CD14-positive monocyte (primary cell): Measurements from ENCODE around the gene NGDN. TPM values are rescaled to one million over a fixed set of nuclear protein-coding genes. Genes with fewer than 3 reads are reported as not detected.

Experiments used
- DNase-seq, 3 donors: peaks; one replicate each; pipeline ENCODE4 v3.0.0-alpha.2; 2011 to 2022
- H2AFZ ChIP-seq: 2 replicates; pipeline ENCODE4 v1.6.0; 2012; ENCODE audit warnings: mild to moderate bottlenecking, low read depth, low read length, inconsistent platforms; ENCODE audit not compliant: insufficient read depth, poor library complexity, severe bottlenecking
- H3K27ac ChIP-seq, 2 donors: 1 replicate in 1 of 2; 2 replicates in 1 of 2; pipeline ENCODE4 v1.5.1; 2012 to 2013; ENCODE audit warnings: low read length in 2 of 2, control low read depth in 1 of 2, inconsistent platforms in 1 of 2, low read depth in 1 of 2, mild to moderate bottlenecking in 1 of 2
- H3K27me3 ChIP-seq, 2 donors: one replicate each; pipeline versions ENCODE4 v1.6.0 to v1.6.1; 2011 to 2013; ENCODE audit warnings: low read length in 2 of 2; ENCODE audit not compliant: control insufficient read depth in 2 of 2, insufficient read depth in 2 of 2
- H3K36me3 ChIP-seq, 2 donors: replicated peaks in 1 of 2; 1 replicate in 1 of 2; 2 replicates in 1 of 2; pipeline versions ENCODE4 v1.5.1 to v1.6.1; 2012 to 2013; ENCODE audit warnings: low read length in 2 of 2, control low read depth in 1 of 2, inconsistent platforms in 1 of 2, mild to moderate bottlenecking in 1 of 2; ENCODE audit not compliant: insufficient read depth in 2 of 2, control insufficient read depth in 1 of 2
- H3K4me1 ChIP-seq, 2 donors: 1 replicate in 1 of 2; 2 replicates in 1 of 2; pipeline versions ENCODE4 v1.5.1 to v1.6.1; 2012 to 2013; ENCODE audit warnings: low read length in 2 of 2, control low read depth in 1 of 2, inconsistent platforms in 1 of 2, mild to moderate bottlenecking in 1 of 2, moderate library complexity in 1 of 2; ENCODE audit not compliant: insufficient read depth in 2 of 2, control insufficient read depth in 1 of 2
- H3K4me2 ChIP-seq: replicated peaks from 2 replicates; pipeline ENCODE3; 2012; ENCODE audit warnings: low read length, moderate library complexity, mild to moderate bottlenecking; ENCODE audit not compliant: poor library complexity, severe bottlenecking; ENCODE audit errors: extremely low read depth
- H3K4me3 ChIP-seq, 3 experiments: fragments of 200-600 bp in 1 of 3; sonication (generic) in 1 of 3; replicated peaks in 1 of 3; 1 replicate in 2 of 3; 2 replicates in 1 of 3; pipeline ENCODE4 v1.5.1; 2011 to 2013; ENCODE audit warnings: low read length in 3 of 3, mild to moderate bottlenecking in 3 of 3, control low read depth in 2 of 3, low read depth in 2 of 3, inconsistent platforms in 1 of 3, moderate library complexity in 1 of 3
- H3K79me2 ChIP-seq: 2 replicates; pipeline ENCODE4 v1.6.0; 2012; ENCODE audit warnings: mild to moderate bottlenecking, control low read depth, inconsistent platforms, low read length, moderate library complexity; ENCODE audit not compliant: insufficient read depth
- H3K9ac ChIP-seq: 2 replicates; pipeline ENCODE4 v1.6.0; 2017; ENCODE audit warnings: low read length, mild to moderate bottlenecking; ENCODE audit not compliant: insufficient read depth, poor library complexity, severe bottlenecking
- H3K9me3 ChIP-seq, 2 donors: replicated peaks in 1 of 2; 1 replicate in 1 of 2; 2 replicates in 1 of 2; pipeline versions ENCODE4 v1.5.1 to v1.6.1; 2012 to 2013; ENCODE audit warnings: low read length in 2 of 2, control low read depth in 1 of 2; ENCODE audit not compliant: control insufficient read depth in 1 of 2, insufficient read depth in 1 of 2
- H4K20me1 ChIP-seq: 2 replicates; pipeline ENCODE4 v1.6.0; 2012; ENCODE audit warnings: mild to moderate bottlenecking, low read length, control low read depth, moderate library complexity; ENCODE audit not compliant: insufficient read depth
- H3K27ac Mint-ChIP-seq, 7 donors: one replicate each; pipeline ENCODE4 v1.8.0; 2020; ENCODE audit warnings: mild to moderate bottlenecking in 7 of 7, mixed read lengths in 7 of 7, moderate library complexity in 6 of 7, inconsistent platforms in 2 of 7
- H3K27me3 Mint-ChIP-seq, 3 donors: one replicate each; pipeline ENCODE4 v1.8.0; 2021 to 2022; ENCODE audit warnings: low read depth in 3 of 3, mild to moderate bottlenecking in 3 of 3, mixed read lengths in 3 of 3, moderate library complexity in 3 of 3, inconsistent platforms in 1 of 3
- H3K36me3 Mint-ChIP-seq, 2 donors: one replicate each; pipeline ENCODE4 v1.8.0; 2020; ENCODE audit warnings: mixed read lengths in 2 of 2, inconsistent platforms in 1 of 2, mild to moderate bottlenecking in 1 of 2
- H3K4me1 Mint-ChIP-seq: one replicate; pipeline ENCODE4 v1.8.0; 2020; ENCODE audit warnings: mild to moderate bottlenecking, mixed read lengths
- H3K4me3 Mint-ChIP-seq, 2 donors: one replicate each; pipeline ENCODE4 v1.8.0; 2020; ENCODE audit warnings: mild to moderate bottlenecking in 2 of 2, mixed read lengths in 2 of 2, moderate library complexity in 1 of 2
- H3K9me3 Mint-ChIP-seq, 7 donors: one replicate each; pipeline ENCODE4 v1.8.0; 2020 to 2022; ENCODE audit warnings: mixed read lengths in 7 of 7, mild to moderate bottlenecking in 6 of 7, moderate library complexity in 6 of 7, inconsistent platforms in 2 of 7
- WGBS: methylation state at CpG from one replicate; pipeline ENCODE4 v1.1.5; 2013; ENCODE audit warnings: missing lambda C conversion rate; ENCODE audit not compliant: insufficient coverage; 5-methylcytosine and 5-hydroxymethylcytosine counted together
- intact Hi-C, 2 donors: fragments of 100-400 bp; cut with micrococcal nuclease; formaldehyde crosslinking; loops; one replicate each; pipeline versions ENCODE4 v1.15.0 to v1.15.1; 2023
- polyA plus RNA-seq, 3 donors: library from polyadenylated mRNA; depleted of rRNA in 1 of 3; unstranded in 2 of 3; stranded (reverse) in 1 of 3; fragments of 300-500 nt in 2 of 3; fragments of >200 nt in 1 of 3; fragmentation: Illumina TruSeq in 2 of 3; gene quantifications; 1 replicate in 2 of 3; 2 replicates in 1 of 3; pipeline ENCODE4 v1.2.3, GENCODE V29; 2012 to 2021
- TF ChIP-seq, protein P1 (sequence below): fragments of 200-600 bp; IDR thresholded peaks from one replicate; pipeline ENCODE4 v1.8.0; 2022; ENCODE audit warnings: antibody characterized with exemption, mild to moderate bottlenecking

Gene NGDN
- polyA plus RNA-seq, 3 donors: 22.7 to 44.5 (median 26.8) TPM

DNA sequence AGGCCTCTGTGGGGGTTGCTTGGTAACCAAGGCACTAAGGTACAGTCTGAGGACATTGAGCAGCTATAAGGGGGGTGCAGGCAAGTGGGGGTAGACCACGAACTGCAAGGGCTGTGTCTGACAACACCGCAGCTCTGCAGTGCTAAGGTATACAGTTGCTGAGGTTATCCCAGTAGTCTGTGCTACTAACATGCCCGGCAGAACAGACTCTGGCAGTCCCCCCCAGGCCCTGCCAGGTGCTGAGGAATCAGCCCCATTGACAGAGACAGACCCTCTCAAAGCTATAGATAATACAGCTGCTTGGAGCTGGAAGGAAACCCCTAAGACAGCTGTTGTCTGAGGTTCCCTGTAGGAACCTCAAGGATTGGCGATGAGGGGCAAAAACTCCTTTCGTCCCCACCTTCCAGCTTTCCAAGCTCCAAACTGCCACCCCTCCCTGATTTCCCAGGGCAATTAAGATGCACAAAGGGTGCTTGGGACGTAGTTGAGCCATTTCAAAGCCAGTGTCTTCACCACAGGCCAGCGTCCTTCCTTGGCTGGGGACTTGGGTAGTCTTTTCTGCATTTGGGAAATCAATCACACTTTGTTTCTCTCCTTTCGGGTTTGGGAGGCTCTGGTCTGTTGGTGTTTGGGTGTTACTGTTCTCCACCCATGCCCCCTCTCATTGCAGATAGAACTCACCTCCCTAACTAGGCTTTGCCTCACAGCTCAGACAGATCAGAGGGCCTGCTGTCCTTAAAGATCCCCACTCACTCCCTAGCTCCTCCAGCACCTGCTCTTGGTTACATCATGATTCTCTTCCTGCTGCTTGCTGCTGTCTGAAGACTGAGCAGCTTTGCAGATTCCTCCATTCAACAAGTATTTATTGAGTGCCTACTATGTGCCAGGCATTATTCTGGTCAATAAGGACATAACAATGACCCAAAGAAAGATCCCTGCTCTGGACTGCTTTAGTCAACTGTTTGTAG is 32.1 kb upstream of the NGDN start:
- H3K27ac Mint-ChIP-seq: no peak overlapping the region
- DNase-seq: no peak
- WGBS: 92% methylated on average over 4 of the region's 8 CpGs

More for the DNA sequence above, 32.1 kb upstream of the NGDN start:
- Histone ChIP-seq H3K4me3 (no peak overlapping the region), H3K9ac (no peak overlapping the region), H2AFZ (no peak overlapping the region), H3K27me3 (no peaks in the 10 kb centered on the region), H3K79me2 (no peaks in the 10 kb centered on the region), H3K9me3 (no peaks in the 10 kb centered on the region), H4K20me1 (no peaks in the 10 kb centered on the region), H3K4me2 (no peak overlapping the region), H3K36me3 (no peaks in the 10 kb centered on the region), H3K4me1 (no peaks in the 10 kb centered on the region), H3K27ac (no peak overlapping the region)
- Mint-ChIP-seq H3K9me3 (peaks cover 0 to 1% (median 0%) of the 10 kb centered on the region in 7 donors), H3K27me3 (peaks cover 3 to 5% (median 5%) of the 10 kb centered on the region in 3 donors), H3K36me3 (no peaks in the 10 kb centered on the region), H3K4me3 (no peak overlapping the region), H3K4me1 (peaks cover 6% of the 10 kb centered on the region)
- intact Hi-C loops: no loop called here
- TF ChIP-seq, protein P1, sequence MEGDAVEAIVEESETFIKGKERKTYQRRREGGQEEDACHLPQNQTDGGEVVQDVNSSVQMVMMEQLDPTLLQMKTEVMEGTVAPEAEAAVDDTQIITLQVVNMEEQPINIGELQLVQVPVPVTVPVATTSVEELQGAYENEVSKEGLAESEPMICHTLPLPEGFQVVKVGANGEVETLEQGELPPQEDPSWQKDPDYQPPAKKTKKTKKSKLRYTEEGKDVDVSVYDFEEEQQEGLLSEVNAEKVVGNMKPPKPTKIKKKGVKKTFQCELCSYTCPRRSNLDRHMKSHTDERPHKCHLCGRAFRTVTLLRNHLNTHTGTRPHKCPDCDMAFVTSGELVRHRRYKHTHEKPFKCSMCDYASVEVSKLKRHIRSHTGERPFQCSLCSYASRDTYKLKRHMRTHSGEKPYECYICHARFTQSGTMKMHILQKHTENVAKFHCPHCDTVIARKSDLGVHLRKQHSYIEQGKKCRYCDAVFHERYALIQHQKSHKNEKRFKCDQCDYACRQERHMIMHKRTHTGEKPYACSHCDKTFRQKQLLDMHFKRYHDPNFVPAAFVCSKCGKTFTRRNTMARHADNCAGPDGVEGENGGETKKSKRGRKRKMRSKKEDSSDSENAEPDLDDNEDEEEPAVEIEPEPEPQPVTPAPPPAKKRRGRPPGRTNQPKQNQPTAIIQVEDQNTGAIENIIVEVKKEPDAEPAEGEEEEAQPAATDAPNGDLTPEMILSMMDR: no peak
